ENCODE data around the gene CFAP68. TPM values are rescaled to one million over a fixed set of nuclear protein-coding genes. Genes with fewer than 3 reads are reported as not detected.

CFAP68 gene
- total RNA-seq, 4 donors from 2014 or later, result 26.2 to 45.2 (median 29.1) TPM

DNA sequence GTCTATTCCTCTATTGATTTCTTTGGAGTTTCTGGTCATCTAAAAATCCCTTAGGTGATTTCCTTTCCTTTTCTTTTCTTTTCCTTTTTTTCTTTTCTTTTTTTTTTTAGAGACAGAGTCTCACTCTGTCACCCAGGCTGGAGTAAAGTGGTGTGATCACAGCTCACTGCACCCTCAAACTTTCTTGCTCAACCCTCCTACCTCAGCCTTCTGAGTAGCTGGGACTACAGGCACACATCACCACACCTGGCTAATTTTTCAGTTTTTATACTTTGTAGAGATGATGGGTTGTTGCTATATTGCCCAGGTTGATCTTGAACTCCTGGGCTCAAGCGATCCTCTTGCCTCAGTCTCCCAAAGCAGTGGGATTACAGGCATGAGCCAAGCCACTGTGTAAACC lies 37.4 kb downstream of the CFAP68 start:
- intact Hi-C loops (cut with DNase I; ENCODE audit: low total_unique reads), result no loop called here
- WGBS, 2 donors, result 95 to 96% methylated on average over 1 of the region's 1 CpG
- no peak for DNase-seq (ENCODE audit: low spot score in 2 of 2)

DNA sequence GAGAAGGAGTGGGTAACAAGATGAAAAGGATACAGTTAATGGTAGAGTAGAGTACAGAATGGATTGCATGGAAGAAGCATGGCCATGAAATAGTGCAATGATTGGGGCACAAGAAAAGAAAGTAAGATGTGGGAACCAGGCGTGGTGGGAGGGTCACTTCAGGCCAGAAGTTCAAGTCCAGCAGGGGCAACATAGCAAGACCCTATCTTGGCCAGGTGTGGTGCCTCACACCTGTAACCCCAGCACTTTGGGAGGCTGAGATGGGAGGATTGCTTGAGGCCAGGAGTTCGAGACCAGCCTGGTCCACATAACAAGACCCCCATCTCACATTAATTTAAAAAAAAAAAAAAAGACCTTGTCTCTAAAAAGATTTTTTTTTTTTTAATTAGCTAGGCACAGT lies 38.0 kb downstream of the CFAP68 start:
- H3K4me3 ChIP-seq (ENCODE audit: low read depth, poor library complexity, severe bottlenecking), result no peak overlapping the region
- TF ChIP-seq, protein P1, sequence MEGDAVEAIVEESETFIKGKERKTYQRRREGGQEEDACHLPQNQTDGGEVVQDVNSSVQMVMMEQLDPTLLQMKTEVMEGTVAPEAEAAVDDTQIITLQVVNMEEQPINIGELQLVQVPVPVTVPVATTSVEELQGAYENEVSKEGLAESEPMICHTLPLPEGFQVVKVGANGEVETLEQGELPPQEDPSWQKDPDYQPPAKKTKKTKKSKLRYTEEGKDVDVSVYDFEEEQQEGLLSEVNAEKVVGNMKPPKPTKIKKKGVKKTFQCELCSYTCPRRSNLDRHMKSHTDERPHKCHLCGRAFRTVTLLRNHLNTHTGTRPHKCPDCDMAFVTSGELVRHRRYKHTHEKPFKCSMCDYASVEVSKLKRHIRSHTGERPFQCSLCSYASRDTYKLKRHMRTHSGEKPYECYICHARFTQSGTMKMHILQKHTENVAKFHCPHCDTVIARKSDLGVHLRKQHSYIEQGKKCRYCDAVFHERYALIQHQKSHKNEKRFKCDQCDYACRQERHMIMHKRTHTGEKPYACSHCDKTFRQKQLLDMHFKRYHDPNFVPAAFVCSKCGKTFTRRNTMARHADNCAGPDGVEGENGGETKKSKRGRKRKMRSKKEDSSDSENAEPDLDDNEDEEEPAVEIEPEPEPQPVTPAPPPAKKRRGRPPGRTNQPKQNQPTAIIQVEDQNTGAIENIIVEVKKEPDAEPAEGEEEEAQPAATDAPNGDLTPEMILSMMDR (IDR thresholded peaks at IDR 0.05), result no peak
- TF ChIP-seq POLR2A (IDR thresholded peaks at IDR 0.05), result no peak
- WGBS, 2 donors, result 95 to 96% methylated on average over 2 of the region's 2 CpGs
- intact Hi-C loops (cut with DNase I; ENCODE audit: low total_unique reads), result no loop called here
- no peak for DNase-seq (ENCODE audit: low spot score in 2 of 2)

More for the DNA sequence above, 37.4 kb downstream of the CFAP68 start:
- no peak for TF ChIP-seq POLR2A (IDR thresholded peaks at IDR 0.05)
- TF ChIP-seq, protein P1 (IDR thresholded peaks at IDR 0.05), result no peak
- H3K4me3 ChIP-seq (ENCODE audit: low read depth, poor library complexity, severe bottlenecking), result no peak overlapping the region

DNA sequence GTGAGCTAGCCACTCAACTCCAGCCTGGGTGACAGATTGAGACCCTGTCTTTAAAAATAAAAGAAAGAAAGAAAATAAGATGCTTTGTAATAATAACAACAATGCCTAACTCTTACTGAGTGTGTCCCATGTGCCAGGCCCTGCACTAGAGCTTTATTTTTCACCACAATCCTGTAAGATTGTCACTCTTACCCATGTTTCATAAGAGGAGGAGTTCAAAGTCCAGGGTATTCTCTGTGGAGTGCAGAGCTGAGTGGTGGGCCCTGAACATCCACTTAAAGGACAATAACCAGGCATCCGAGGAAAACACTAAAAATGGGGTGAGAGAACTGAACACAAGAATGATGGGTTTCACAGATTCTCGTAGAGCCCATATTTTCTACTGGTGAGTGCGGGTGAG lies 38.4 kb downstream of the CFAP68 start:
- intact Hi-C loops (cut with DNase I; ENCODE audit: low total_unique reads), result no loop called here
- no peak for DNase-seq (ENCODE audit: low spot score in 2 of 2)
- TF ChIP-seq, protein P1 (IDR thresholded peaks at IDR 0.05), result no peak
- no peak for TF ChIP-seq POLR2A (IDR thresholded peaks at IDR 0.05)
- H3K4me3 ChIP-seq (ENCODE audit: low read depth, poor library complexity, severe bottlenecking), result no peak overlapping the region
- WGBS, 2 donors, result 97% methylated on average over 3 of the region's 3 CpGs

DNA sequence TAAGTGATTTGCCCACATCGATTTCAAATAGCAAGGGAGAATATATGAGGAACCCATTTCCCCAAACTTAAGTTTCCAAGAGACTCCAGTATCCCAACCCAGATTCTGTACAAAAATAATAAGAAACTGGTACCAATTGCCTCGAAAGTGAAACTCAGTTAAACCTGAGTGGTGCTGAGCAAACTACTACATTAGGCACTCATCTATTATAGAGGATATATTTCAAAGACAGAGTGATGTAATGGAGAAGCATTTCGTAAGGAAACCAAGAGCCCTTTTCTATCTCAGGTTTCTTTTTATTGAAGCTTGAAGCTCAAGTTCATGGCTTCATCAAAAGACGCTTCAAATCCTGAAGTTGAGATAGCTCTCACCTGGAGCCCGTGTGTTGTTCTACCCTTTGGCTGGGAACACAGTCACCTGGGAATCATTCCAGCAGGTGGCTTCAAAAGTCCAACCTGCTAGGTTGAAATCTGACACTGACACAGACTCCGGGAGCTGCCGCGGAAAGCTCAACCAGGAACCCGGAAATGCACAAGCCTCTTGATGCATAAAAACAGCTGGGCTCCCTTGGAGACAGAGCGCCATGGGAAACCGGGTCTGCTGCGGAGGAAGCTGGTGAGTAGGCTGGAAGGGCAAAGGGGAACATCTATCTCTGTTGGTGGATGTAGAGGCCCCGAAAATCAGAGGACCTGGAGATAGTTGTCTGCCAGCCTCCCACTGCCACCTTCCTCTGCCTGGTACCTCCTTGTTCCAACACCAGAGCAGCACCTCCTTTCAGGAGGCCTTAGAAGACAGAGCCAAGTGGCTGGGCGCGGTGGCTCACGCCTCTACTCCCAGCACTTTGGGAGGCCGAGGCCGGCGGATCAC lies 39.3 kb downstream of the CFAP68 start, which contains the start of gene C11orf52:
Gene C11orf52 (plus strand): TSS at position 524 of the 867 bp plus-strand sequence. CDS start 60 bp downstream, at position 584.
- H3K4me3 ChIP-seq (ENCODE audit: low read depth, poor library complexity, severe bottlenecking), result no peak within 1 kb of the TSS
- TF ChIP-seq, protein P1 (IDR thresholded peaks at IDR 0.05), result no peak
- no peak for TF ChIP-seq POLR2A (IDR thresholded peaks at IDR 0.05)
- 41 to 59% methylated on average over 16 to 19 of the region's 19 CpGs for WGBS, 2 donors
- DNase-seq (ENCODE audit: low spot score in 2 of 2), result no peak
- intact Hi-C loops (cut with DNase I; ENCODE audit: low total_unique reads), result no loop called here

DNA sequence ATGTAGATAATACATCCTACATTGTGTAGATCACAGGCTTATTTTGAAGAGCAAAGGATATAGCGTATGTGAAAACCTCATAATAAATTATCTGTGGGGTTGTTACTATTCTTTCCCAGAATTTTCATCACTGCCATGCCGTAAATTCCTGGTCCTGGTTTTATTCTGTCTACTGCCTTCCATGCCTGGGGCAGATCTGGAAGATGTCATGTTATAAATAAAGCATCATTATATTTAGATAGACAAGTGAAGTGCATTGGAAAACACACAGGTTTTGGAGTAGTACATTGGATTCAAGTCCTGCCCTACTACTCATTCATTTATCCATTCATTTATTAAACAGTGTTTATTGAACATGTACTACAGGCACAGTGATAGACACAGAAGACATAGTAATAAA lies 41.6 kb downstream of the CFAP68 start:
- no peak for TF ChIP-seq POLR2A (IDR thresholded peaks at IDR 0.05)
- TF ChIP-seq, protein P1 (IDR thresholded peaks at IDR 0.05), result no peak
- WGBS, 2 donors, result 54 to 78% methylated on average over 2 of the region's 2 CpGs
- intact Hi-C loops (cut with DNase I; ENCODE audit: low total_unique reads), result no loop called here
- no peak overlapping the region for H3K4me3 ChIP-seq (ENCODE audit: low read depth, poor library complexity, severe bottlenecking)
- DNase-seq (ENCODE audit: low spot score in 2 of 2), result no peak
